HG03095 (cell line): ENCODE measurements around the gene RNF2.
"Not testable (repeated sequence)": the region's sequence is repeated elsewhere in the genome, so short reads cannot be mapped to it uniquely, and the experiment has no call there.

ENCODE experiments used
- ATAC-seq: cut with Tn5 transposase; IDR thresholded peaks from one replicate; pipeline ENCODE4 v1.9.1; 2021; ENCODE audit warnings: moderate library complexity; ENCODE audit not compliant: unreplicated experiment

Gene RNF2

GRCh38 chr1:185044981-185045813 lies at the start of gene RNF2:
RNF2 (plus strand) TSS chr1:185045558; CDS start chr1:185087554, 41,996 bp downstream.
- ATAC-seq, result peak; percentile 87

- ATAC-seq, result not testable (repeated sequence)
These were observed 45.4 kb upstream of the RNF2 start for GRCh38 chr1:184999974-185000373.

GRCh38 chr1:185001312-185001880 lies 44.0 kb upstream of the RNF2 start:
- not testable (repeated sequence) for ATAC-seq

- no peak for ATAC-seq
These were observed 36.5 kb upstream of the RNF2 start for GRCh38 chr1:185008838-185009237.

- no peak for ATAC-seq
These were observed 35.0 kb upstream of the RNF2 start for GRCh38 chr1:185010361-185010760.

GRCh38 chr1:185014941-185015340 lies 30.4 kb upstream of the RNF2 start:
- ATAC-seq, result no peak

GRCh38 chr1:185015631-185016030 lies 29.7 kb upstream of the RNF2 start:
- no peak for ATAC-seq

- ATAC-seq, result no peak
These were observed 28.5 kb upstream of the RNF2 start for GRCh38 chr1:185016880-185017279.

GRCh38 chr1:185017338-185017737 lies 28.0 kb upstream of the RNF2 start:
- no peak for ATAC-seq

GRCh38 chr1:185017966-185018365 lies 27.4 kb upstream of the RNF2 start:
- no peak for ATAC-seq

- no peak for ATAC-seq
These were observed 18.0 kb upstream of the RNF2 start for GRCh38 chr1:185027252-185027882.

GRCh38 chr1:185033686-185034085 lies 11.7 kb upstream of the RNF2 start:
- ATAC-seq, result no peak

GRCh38 chr1:185035258-185035657 lies 10.1 kb upstream of the RNF2 start:
- ATAC-seq, result no peak

- no peak for ATAC-seq
These were observed 6.5 kb upstream of the RNF2 start for GRCh38 chr1:185038813-185039376.

GRCh38 chr1:185039726-185040407 lies 5.5 kb upstream of the RNF2 start:
- no peak for ATAC-seq

GRCh38 chr1:185040408-185040735 lies 5.0 kb upstream of the RNF2 start:
- ATAC-seq, result no peak

- ATAC-seq, result no peak
These were observed 3.6 kb upstream of the RNF2 start for GRCh38 chr1:185041742-185042141.

GRCh38 chr1:185042737-185043136 lies 2.6 kb upstream of the RNF2 start:
- ATAC-seq, result no peak

- no peak for ATAC-seq
These were observed 971 bp upstream of the RNF2 start for GRCh38 chr1:185044387-185044786.

- ATAC-seq, result peak; percentile 36
These were observed 595 bp downstream of the RNF2 start for GRCh38 chr1:185045814-185046492.

GRCh38 chr1:185046668-185047067 lies 1.3 kb downstream of the RNF2 start:
- ATAC-seq, result no peak
